GM21717 (cell line): ENCODE data around the gene ANGPTL2.

Experiments used
- ATAC-seq: cut with Tn5 transposase; IDR thresholded peaks from one replicate; pipeline ENCODE4 v1.9.1; 2021; ENCODE audit warnings: mild to moderate bottlenecking, moderate library complexity; ENCODE audit not compliant: unreplicated experiment

ANGPTL2 gene

DNA sequence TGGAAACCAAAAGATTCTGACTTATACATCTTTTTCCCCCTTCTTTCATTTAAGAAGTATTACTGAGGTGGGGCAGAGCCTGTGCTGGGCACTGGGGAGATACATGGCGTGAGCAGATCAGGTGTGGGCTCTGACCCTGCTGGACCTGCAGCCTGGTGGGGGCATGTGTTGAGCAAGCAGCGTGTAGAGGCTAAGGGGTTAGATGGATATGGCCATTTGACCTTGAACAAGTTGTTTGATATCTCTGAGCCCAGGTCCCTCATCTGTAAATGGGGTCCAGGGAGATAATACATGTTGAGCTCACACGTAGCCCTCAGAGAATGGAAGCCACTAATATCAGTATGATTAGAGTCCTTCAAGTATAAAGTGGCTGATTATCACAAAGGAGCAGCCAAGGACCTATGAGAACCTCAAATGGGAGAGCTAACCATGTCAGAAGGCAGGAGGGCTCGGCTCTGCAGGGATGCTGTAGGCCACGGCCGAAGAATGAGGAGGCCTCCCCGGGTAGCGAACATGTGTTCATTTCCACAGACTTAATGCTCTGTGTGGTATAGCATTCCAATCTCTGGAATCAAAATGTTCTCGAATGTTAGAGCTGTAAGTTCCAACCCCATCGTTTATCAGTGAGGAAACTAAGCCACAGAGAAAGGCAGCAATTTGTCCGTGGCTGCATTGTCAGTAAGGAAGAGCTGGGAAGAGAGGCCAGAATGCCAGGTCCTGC lies 15.4 kb upstream of the ANGPTL2 start:
- no peak for ATAC-seq

DNA sequence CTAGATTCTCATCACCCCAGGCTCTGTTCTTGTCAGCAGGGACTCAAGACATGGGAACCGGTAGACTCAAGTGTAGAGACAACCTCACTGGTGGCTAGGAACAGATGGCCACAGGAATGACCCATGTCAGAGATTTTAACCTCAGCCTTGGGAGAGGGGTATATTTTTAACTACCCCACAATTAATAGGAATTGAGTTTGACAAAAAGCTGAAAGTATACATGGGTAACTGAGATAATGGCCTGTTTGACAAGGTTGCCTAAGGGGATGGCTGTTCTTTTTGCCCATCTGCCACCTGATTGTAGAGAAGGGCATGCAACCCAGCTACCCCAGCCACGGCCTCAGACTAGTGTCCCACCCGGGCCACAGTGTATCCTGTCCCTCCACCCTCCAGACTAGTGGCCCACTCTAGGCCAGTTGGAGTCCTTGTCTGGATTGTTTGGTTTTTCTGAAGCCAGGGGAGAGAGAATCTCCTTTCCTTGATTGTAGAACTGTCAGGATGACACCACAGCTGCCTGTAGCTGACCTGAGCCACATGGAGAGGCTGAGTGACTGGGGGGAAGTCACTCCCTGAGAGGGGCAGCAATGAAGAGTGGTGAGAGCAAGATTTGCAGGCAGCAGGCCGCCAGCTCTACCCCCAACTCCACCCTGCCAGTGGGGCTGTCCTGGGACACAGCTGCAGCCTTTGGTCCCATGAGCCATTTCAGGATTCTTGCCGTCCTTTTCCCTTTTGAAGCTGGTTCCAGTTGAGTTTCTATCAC lies 14.6 kb upstream of the ANGPTL2 start:
- ATAC-seq = no peak

DNA sequence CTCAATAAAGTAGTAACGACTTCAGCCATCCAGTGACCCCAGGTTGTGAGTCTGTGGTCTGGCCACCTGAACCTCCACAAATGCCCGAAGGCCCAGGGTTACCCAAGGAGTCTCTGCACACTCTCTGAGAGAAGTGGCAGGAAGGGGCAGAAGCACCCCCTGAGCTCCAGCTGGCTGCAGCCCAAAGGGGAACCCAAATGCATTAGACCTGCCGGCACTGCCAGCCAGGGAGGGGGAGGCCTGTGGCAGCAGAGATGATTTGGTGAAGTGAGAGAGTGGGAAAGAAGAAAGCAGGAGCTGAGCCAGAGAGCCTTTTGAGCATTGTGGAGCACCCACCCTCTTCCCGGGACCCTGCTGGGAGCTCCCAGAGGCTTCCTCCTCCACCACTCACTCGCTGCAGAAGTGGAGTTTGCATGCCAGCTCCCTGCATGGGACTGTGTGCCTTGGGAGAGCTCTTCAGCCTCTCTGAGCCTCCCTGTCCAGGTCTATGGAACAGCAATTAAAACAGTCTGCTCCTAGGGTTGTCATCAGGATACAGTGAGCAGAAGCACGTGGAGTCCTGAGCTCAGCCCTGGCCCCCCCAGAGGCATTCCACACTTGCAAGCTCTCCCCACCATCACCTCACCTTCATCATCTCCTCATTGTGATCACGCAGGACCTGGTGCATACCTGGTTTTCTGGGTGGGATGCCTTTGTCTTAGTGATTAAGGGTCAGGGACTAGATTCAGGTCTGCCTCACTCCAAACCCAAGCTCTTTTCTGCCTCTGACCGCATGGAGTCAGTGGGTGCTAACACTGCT lies 13.8 kb upstream of the ANGPTL2 start:
- no peak for ATAC-seq

GRCh38 chr9:127135056-127135745 lies 12.8 kb upstream of the ANGPTL2 start:
- no peak for ATAC-seq

GRCh38 chr9:127133739-127134167 lies 11.3 kb upstream of the ANGPTL2 start:
- ATAC-seq = no peak

DNA sequence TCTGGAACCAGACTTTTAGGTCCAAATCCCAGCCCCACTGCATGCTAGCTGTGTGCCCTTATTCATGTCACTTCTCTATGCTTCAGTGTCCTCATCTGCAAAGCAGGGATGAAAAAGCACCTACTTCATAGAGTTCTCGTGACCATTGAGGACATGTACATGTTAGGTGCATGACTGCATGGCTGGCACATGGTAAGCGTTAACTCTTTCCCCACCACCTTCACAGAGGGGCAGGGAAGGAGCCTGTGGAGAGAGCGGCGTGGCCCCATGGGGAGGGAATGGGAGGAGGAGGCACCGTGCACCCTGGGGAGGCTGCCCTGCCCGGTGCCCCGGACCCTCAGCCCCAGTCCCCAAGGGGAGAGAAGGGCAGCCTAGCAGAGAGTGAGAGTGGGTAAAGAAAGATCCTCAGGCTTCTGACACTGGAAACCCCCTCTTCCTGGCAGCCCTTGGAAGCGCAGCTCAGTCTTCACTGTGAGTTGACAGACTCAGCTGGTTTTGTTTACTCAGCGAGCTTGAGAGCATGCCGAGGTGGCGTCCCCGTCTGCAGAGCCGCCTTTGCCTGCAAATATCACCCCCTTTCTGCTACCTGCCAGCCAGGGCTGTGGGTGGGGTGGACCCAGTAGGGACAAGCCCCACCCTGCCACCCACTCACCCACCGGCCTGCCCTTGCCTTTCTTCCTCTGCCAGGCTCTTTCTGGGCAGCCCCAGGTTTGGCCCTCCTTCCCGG lies 10.6 kb upstream of the ANGPTL2 start:
- ATAC-seq = no peak

DNA sequence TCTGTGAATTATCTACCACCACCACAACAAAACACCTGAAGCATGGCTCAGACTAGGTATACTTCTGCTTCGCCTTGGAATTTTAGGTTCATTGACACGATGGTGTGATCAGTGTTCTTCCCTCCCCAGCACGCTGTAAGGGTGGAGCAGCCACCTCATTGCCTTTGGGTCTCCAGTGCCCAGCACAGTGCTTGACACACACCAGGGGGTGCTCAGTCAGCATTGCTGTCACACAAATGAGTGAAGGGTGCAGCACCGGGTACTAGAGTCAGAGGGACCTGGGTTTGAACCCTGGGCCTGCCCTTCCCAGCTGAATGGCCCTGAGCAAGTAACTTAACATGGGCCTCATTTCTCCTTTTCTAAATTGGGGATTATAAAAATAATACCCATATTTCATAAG lies 9.9 kb upstream of the ANGPTL2 start:
- ATAC-seq = no peak

- no peak for ATAC-seq
Measured at GRCh38 chr9:127131871-127132270, 9.4 kb upstream of the ANGPTL2 start.

- ATAC-seq = no peak
Measured at GRCh38 chr9:127130661-127131538, 8.5 kb upstream of the ANGPTL2 start.

DNA sequence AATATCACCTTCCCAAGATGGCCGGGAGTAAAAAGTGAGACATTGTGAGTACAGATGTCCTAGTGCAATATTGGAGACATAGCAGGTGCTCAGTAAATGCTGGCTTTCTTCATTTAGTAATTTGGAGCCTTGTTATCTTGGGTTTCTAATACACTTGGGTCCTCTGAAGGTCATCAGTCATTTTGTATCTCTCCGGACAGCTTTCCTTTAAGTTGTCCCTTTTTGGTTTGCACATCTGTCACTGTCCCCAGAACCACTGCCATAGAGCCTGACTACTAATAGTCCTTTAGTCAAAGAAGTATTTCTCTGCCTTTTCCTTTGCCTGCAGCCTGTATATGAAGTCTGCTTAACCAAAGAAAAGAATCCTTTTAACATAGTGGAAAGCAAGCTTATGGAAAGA lies 7.8 kb upstream of the ANGPTL2 start:
- ATAC-seq = no peak

GRCh38 chr9:127129718-127130085 lies 7.3 kb upstream of the ANGPTL2 start:
- ATAC-seq = no peak

- no peak for ATAC-seq
Measured at GRCh38 chr9:127129073-127129717, 6.8 kb upstream of the ANGPTL2 start.

DNA sequence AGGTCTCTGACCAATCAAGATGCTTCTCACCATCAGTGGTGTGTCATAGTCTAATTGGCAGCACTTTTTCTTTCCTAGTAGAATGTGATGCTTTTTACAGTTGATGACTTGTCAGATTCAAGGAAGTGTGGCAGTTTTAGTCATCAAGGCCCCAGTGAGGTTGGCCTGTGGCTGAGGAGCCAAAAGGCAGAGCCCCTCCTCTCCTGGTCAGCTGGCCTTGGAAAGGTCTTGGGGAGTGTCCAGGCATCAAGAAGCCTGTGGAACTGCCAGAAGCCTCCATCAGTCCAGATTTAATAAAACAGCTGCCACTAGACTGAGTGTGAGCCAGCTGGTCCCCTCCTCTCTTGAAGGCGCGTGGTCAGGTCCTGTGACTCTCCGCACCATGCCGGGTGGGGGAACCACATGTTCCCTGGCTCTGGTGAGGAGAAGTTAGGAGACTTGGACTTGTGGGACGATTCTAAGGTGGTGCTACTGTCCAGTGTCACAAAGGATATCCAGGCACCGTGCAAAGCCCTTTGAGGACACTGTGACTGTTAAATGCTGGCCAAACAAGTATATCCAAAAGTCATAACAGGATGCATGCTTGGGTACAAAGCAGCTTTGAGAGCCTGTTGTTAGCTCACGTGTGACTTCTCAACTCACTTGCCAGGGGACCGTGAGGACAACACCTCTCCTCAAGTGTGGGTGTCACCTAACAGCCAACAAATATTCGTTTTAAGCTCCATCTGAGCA lies 6.1 kb upstream of the ANGPTL2 start:
- ATAC-seq = no peak

- ATAC-seq = no peak
Measured at GRCh38 chr9:127126971-127127370, 4.5 kb upstream of the ANGPTL2 start.

GRCh38 chr9:127124792-127125191 lies 2.4 kb upstream of the ANGPTL2 start:
- ATAC-seq = no peak

DNA sequence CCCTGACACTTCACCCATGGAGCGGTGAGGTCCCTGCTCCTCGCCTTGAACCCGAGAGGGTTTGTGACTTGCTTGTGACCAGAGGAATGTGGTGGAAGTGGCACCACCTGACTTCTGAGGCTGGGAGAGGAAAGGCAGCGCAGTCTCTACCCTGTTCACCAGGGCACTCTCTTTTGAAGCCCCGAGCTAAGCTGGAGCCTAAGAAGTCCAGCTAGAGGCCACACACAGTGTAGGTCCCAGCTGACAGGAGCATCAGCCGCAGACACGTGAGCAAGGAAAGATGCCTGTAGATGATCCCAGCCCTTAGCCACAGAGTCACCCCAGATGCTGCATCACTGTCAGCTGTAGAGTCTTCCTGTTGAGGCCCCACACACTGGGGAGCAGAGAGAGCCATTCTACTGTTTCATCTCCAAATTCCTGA lies 1.7 kb upstream of the ANGPTL2 start:
- ATAC-seq = no peak

DNA sequence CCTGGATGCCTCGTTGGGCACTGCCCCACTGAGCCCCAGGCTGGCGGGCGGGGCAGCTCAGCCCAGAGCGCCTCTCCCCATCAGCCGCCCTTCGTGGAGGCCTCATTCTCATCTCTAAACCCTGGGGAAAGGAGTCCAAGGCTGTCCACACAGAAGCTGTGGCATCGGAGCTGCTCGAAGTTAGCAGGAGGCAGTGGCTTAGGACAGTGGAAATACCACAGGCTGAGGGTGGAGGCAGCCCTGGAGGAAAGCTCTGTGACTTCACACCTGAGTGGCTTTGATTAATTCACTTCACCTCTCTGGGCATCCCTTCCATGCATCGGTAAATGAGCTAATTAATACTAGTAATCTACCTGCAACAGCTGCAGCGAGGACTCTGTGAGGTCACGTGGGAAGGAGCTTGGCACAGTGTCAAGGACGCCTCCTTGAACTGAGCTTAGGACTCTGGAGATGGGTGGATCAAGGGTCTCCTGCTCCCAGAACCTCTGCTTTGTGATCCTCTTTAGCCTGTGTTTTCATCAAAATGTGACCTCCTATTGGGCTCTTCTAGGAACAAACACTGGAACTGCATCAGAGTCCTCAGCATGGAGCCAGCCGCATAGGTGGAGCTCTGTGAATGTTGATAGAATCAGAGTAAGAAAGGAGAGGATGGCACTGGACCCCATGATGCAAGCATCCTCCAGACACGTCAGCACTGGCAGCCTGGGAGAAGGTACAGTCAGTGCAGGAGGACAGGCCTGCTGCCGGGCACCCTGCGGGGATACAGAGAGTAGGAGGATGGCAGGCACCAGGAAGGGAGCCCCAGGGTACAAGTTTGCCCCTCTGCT lies 842 bp upstream of the ANGPTL2 start:
- ATAC-seq = no peak
